NCI-H2227 treated with DMSO at 0.1 percent for 48 hours (cell line): ENCODE data around the gene LAMC3.

Experiments used
- DNase-seq: peaks from one replicate; lab custom pipeline; 2025; lab: John Stamatoyannopoulos, UW

LAMC3 gene

DNA sequence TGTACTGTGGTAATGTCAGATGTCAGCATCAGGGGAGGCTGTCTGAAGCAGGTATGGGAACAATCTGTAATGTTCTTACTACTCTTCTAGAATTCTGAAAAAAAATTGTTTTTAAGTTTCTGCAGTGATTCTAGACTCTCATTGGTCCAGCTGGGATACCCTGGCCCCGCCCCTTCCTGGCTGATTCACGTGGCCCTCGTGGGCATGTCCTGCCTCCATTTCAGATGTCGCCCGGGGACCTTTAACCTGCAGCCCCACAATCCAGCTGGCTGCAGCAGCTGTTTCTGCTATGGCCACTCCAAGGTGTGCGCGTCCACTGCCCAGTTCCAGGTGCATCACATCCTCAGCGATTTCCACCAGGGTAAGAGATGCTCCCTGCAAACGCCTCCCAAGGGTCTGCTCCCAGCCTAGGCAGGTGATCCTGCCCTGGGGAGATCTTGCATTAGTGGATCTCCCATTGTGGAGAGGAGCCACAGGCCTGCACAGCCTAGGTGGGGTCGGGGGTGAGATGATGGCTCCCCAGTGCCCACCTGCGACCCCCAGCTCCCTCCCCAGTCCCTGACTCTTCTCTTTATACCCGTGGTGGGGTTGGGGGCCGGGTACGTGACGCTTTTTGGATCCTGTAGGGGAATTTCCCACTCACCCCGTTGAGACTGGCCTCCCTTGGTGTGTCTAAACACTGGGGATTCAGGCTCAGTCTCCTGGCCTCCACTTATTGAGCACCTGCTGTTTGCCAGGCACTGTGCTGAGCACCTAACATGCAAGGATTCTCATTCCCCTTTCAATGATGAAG lies 36.5 kb downstream of the LAMC3 start:
- DNase-seq = no peak

DNA sequence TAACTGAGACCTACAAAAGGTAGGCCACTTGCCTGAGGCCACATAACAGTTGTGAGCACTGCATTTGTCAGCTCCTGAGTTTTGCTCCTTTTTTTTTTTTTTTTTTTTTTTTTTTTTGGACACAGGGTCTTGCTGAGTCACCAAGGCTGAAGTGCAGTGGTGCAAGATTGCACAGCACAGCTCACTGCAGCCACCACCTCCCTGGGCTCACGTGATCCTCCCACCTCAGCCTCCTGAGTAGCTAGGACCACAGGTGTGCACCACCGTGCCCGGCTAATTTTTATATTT lies 37.1 kb downstream of the LAMC3 start:
- no peak for DNase-seq

DNA sequence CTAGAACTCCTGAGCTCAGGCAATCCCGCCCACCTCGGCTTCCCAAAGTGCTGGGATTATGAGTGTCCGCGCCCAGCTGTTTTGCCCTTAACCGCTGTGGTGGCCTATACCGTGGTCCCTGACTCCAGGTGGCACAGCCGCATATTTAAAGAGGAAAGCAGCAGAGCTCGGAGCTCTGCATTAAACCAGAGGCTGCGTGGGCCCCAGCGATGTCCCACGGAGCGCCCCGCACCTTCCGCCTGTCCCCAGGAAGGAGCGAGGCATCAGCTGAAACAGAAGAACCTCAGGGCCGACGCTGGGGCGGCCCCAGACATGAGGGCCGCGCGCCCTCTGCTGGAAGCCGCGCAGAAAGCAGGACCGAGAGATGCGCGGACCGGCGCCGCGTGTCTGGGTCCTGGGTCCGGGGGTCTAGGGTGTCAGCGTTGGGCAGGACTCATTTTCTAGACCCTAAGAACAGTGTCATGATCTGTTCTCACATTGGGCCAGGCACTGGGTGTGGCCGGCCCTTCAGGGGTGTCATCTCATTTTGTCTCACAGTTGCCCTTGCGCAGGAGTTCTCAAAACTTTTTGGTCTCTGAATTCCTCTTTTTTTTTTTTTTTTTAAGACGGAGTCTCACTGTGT lies 37.7 kb downstream of the LAMC3 start:
- DNase-seq = peak; percentile 19

DNA sequence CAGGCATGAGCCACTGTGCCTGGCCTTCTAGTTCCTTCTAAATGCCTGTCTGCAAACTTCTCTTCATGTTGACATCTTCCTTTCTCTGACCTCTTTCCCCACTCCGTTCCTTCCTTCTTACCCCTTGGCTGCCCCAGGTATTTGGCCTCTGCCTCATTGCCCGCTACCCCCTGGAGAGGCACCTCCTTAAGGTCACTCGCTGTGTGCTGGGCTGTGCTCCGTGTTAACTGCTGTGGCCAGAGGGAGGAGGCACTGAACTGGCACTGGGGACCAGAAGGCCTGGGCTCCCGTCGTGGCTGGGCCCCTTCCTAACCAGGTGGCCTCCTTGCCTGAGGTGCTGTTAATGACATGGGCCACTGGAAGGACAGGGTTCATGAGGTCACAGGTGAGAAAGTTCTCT lies 39.4 kb downstream of the LAMC3 start:
- no peak for DNase-seq

DNA sequence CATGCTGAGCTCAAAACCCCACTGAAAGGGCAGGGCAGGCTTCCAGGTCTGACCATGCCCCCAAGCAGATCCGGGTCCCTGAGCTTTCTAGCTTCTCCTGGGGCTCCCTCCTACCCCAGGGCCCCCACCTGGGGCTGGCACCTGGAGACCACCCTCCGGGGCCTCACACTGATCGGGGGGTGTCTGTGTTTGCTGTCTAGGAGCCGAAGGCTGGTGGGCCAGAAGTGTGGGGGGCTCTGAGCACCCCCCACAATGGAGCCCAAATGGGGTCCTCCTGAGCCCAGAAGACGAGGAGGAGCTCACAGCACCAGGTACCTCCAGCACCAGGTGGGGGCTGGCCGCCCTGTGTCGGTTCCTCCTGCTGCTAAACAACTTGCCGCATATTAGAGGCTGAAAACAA lies 39.8 kb downstream of the LAMC3 start:
- DNase-seq = no peak

DNA sequence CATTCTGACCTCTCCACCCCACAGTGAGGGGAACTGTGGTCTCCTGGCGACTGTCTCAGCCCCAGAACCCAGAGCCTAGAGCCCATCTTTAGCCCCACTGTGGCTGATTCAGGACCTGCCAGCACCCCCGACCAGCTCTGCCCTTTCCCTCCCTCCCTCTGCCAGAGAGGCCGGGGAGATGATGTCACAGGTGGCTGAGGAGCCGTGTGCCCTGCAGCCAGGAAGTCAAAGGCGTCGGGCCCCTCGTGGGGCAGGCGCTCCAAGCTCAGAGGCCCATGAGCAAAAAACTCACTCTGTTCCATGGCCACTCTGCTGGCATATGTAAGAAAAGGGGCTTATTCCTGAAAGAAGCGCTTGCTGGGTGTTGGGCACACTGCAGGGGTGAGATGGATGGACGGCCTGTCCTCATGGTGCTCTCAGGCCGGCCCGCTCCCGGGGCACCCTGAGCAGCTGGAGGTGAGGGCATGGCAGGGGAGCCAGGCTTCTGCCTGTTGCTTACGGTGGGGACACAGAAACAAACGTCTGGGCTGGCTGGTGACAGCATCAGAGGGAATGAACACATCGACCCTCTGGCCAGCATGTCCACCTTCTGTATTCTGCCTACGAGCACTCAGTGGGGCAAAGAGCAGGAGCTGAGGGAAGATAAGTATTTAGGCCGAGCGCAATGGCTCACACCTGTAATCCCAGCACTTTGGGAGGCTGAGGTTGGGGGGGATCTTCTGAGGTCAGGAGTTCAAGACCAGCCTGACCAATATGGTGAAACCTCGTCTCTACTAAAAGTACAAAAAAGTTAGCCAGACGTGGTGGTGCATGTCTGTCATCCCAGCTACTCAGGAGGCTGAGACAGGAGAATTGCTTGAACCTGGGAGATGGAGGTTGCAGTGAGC lies 41.1 kb downstream of the LAMC3 start:
- no peak for DNase-seq

DNA sequence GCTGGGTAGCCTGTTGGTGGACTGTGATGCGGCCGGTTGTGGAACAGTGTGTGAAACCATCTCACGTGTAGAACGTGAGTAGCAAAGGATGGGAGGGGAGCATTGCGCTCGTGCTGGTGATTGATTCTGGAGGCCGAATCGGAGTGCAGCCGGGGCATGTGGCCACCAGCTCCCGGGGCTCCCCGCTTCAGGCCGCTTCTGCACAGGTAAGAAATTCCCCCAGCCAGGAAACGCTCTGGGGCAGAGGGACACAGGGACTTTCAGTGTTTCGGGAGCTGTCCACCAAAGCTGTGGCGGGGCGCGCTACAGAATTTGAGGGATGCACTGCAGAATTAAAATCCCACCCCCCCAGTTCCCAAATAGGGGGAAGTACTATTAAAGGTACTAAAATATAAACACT lies 41.9 kb downstream of the LAMC3 start:
- DNase-seq = no peak

DNA sequence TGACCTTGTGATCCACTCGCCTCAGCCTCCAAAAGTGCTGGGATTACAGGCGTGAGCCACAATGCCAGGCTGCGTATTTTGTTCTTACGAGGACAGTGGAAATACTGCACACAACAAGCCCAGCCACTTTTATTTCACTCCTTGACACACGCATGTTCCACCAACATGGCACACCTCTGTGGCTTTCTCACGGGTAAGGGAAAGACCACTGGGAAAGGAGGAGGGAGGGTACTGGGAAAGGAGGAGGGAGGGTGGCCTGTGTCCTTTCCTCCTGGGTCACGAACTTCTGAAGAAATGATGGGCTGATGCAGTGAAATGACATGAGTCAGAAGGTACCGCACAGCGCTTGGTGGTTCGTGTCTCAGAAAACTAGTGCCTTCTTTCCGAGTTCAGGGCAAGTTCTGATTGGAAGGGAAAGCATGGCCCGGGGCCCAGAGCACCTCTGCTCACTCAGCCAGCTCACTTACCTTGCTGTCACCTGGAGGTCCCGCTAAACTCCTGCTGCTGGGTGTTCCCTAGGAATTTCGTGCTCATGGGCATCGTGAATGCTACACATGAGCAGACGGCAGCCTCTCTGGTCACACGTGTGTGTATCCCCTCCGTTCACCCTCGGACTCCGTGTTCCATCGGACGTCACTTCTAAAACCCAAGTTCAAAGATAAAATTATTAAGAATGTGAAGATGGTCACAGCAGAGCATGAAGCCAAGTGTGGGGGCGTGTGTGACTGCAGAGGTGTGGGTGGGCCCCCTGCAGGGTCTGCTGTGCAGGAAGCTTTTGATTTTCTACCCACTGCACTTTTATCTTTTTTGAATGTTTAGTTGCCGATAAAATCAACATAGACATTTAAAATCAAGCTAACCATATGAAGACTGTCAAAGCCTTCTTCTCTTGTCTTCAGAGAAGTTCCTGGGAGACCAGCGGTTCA lies 42.9 kb downstream of the LAMC3 start:
- no peak for DNase-seq

DNA sequence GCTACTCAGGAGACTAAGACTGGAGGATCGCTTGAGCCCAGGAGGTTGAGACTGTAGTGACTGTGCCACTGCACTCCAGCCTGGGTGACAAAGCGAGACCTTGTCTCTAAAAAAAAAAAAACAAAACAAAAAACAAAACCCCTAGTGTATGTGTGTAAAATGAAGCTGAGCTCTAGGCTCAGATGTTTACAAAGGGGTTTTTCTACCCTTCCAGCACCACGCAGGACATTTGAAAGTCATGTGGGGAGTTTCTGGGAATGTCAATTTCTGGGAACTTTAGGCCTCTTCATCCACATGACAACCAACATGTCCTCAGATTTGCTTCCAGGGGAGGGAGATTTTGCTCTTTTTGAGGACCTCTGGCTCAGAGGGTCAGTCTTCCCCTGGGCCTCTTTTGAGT lies 44.9 kb downstream of the LAMC3 start:
- DNase-seq = no peak

DNA sequence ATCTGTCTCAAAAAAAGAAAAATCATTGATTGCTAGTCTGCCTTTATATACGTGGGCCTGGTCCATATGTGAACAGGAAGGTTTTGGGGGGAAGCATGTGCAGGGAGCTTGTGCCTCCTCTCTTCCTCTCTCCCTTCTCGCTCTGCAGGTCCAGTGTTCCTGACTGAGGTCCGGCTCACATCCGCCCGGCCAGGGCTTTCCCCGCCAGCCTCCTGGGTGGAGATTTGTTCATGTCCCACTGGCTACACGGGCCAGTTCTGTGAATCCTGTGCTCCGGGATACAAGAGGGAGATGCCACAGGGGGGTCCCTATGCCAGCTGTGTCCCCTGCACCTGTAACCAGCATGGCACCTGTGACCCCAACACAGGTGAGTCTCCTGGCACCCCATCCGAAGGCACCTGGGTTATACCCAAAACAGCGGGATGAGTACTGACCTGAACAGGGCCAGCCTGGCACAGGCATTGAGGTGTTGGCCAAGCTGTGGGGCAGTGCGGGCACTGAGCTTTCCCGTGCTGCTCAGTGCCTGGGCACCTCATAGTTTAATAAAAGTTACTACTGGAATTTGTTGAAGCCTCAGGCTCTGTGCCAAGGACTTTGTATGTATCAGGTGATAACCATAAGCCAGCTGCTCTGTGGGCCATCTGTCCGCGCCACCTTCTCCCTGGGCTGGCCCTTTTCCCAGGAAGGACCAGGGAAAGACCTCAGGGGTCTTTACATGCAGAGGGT lies 48.0 kb downstream of the LAMC3 start:
- DNase-seq = no peak

DNA sequence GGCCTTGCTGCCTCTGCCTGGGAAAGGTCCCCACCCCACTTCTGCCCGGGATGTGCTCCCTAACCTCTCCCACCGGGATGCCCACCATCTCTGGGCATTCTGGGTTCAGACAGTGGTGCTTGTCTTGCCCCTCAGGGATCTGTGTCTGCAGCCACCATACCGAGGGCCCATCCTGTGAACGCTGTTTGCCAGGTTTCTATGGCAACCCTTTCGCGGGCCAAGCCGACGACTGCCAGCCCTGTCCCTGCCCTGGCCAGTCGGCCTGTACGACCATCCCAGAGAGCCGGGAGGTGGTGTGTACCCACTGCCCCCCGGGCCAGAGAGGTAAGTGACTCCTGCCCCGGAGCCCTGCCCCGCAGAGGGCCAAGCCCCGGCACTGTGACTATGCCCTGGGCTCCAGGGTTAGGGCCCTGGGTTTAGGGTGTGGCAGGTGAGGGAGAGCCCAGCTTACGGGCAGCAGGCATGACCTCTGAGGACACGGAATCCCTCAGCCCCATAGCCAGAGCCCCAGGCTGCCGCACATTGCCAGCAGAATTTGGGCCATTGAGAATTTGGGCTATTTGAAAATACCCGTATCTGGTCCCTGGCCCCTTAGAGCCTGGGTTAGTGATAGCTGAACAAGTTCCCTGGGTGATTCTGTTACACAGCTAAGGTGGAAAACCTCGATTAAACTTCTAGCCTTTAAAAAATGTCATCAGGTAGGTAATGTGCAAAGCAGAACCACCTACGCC lies 52.1 kb downstream of the LAMC3 start:
- DNase-seq = no peak

DNA sequence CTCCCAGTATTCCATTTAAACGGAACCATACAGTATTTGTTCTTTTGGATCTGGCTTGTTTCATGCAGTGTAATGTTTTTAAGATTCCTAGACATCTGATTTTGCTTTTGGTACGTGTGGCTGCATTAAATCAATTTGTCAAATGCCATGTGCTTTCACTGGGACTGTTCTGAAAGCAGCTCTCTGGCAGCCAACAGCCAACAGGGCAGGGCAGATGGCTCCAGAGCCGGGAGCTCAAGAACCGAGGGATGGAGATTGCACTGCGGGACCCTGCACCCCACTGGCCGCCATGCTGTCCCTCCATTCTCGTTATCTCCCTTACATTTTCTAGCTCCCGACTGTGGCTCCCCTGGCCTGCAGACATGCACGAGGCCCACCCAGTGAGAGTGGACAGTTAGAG lies 54.0 kb downstream of the LAMC3 start:
- DNase-seq = no peak

DNA sequence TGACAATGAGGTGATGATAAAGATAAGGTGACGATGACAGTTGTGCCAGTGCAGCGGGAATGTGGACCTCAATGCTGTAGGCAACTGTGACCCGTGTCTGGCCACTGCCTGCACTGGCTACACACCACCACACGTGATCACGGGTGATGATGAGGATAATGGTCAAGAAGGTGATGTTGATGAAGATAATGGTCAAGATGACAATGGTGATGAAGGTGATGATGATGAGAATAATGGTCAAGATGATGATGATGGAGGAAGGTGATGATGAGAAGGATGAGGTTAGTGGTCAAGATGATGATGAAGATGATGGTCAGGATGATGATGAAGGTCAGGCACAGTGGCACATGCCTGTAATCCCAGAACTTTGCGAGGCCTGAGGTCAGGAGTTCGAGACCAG lies 56.6 kb downstream of the LAMC3 start:
- DNase-seq = no peak

DNA sequence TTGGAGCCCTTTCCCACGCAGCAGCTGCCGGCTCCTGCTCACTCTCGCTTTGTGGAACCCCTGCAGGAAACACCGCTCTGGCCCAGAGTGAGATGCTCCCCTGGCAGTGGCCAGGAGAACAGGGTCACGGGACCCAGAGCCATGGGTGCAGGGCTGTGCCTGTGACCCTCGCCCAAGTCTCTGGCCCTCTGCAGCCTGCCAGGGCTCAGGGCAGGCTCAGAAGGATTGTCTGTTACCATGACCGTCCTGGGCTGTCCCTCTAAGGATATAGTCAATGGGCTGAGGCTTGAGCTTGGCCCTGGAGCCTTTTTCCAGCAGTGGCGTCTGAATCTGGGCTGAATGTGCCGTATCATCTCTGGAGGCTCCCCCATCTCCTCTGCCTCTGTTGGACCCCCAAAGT lies 58.7 kb downstream of the LAMC3 start:
- DNase-seq = no peak

DNA sequence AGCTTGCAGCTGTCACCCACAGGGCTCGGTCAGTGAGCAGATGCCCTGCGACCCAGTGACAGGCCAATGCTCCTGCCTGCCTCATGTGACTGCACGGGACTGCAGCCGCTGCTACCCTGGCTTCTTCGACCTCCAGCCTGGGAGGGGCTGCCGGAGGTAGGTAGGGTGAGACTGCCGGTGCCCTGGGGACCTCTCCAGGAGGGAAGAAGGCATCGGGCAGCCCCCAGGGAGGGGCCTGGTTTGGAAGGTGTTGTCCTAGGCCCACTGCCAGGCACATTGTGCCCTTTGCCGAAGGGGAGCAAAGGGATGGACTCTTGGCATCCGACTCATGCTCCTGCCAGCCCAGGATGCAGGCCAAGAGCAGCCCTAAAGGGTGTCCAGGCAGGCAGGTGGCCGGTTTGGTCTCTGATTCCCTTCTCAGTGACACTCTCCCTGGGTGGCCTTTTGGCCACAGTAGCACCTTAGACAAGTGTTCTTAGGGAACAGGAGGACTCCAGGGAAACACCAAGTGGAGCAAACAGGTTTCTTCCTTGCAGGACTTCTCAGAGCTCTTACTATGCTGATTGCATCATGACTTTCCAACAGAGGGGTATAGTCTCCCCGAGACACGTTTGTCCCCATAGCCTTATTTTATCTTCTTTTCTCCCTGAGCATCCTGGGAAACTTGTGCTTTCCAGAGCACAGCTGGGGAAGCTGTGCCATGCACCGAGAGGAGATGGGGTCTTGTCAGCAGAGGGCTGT lies 59.3 kb downstream of the LAMC3 start:
- DNase-seq = no peak

DNA sequence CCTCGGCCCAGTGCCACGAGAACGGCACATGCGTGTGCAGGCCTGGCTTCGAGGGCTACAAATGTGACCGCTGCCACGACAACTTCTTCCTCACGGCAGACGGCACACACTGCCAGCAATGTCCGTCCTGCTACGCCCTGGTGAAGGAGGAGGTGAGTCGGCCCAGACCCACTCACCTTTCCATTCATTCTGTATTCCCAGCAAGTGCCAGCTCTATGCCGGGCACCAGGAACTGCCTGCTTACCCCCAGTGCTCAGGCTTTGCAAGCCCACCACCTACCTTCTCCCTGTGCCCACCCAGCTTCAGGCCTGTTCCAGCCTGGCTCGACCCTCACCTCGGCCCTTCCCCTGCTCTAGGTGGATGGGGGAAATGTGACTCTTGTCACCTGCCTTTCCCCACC lies 60.7 kb downstream of the LAMC3 start:
- DNase-seq = no peak

DNA sequence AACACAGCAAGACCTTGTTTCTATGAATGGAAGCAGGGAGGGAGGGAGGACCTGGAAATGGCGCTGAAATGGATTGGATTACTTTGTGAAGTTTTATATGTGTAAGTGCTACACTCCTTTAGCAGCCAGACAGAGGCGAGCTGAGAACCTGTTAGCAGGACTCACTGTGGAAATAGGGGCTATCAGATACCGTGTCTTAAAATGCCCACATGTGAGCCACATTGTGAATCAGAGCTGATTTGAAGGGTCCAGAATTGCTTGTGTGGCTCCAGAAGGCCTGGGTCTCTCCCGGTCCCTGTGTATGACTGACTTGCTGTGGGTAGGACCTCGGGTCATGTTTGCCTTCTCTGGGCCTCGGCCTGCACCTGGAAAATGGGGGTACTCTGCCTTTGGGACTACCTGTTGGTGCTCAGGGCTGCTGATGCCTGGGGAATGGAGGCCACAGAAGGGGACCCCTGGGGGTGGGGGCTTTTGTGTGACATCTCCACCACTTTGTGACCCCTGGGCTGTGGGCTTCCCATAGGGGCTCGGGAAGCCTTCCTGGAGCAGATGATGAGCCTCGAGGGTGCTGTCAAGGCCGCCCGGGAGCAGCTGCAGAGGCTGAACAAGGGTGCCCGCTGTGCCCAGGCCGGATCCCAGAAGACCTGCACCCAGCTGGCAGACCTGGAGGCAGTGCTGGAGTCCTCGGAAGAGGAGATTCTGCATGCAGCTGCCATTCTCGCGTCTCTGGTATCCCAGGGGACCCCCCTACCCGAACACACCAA lies 63.3 kb downstream of the LAMC3 start:
- no peak for DNase-seq

DNA sequence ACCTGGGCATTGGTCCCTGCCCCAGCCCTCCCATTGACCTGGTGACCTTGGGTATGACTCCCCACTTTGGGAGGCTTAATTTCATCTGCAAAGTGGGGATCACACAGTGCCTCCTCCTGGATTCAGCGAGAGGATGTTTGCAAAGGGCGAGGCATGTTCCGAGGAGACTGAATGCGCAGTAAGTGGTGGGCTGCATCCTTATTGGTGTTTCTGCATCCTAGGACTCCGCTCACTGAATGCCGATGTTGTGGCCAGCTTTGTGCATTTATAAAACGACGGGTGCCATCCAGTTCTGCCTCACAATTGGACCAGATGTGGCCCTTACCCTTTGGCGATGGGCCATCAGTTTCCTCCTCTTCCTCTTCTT lies 63.9 kb downstream of the LAMC3 start:
- no peak for DNase-seq
